ENCODE data around the gene SPHK2. TPM values are rescaled to one million over a fixed set of nuclear protein-coding genes. Genes with fewer than 3 reads are reported as not detected.

The SPHK2 gene
- total RNA-seq, 1 experiment from 2014 or later, result 19.9 TPM

DNA sequence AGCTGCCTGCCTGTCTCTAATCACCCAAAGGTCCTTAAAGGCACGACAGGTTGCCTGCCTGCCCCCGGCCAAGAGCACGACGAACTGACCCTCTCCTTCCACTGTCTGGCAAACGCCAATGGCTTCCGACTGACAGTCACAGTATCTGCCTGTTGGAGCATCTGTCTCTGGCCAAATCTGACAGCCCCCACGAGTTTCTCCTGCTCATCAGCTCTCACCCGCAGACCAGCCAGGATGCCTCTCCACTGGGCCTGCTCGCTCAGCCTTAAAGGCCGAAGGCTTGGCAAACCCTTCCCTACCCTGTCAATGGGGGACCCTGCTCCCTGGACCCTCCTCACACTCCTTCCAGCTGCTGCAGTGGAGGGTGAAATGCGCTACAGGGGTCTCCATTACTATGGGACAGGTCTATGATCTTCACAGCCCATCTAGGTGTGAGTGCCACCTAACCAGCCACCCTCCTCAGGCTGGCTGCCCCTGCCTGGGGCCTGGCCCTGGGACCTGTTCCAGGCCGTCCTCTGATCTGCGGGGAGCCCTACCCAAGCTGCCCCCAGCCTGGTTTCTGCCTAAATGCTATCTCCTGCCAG, 5.4 kb upstream of the SPHK2 start:
- Histone ChIP-seq H3K36me3 (ENCODE audit: control insufficient read depth in 1 of 2, insufficient read depth in 2 of 2, low read length in 2 of 2) (peaks cover 20 to 37% of the 10 kb centered on the region in 2 experiments), H4K20me1 (ENCODE audit: insufficient read depth) (peaks cover 34% of the 10 kb centered on the region; the same call in 1 of the 2 replicates), H3K9me3 (ENCODE audit: control insufficient read depth in 1 of 2, insufficient read depth in 1 of 2, low read depth in 1 of 2, low read length in 2 of 2) (no peaks in the 10 kb centered on the region), H3K27ac (ENCODE audit: low read depth, low read length) (peak overlapping the region; percentile 86), H3K9ac (ENCODE audit: low read length) (peak overlapping the region; percentile 99; the same call in 1 of the 2 replicates), H3K27me3 (ENCODE audit: insufficient read depth, low read length) (no peaks in the 10 kb centered on the region), H3K4me1 (ENCODE audit: control insufficient read depth in 1 of 2, insufficient read depth in 2 of 2, low read length in 2 of 2) (peaks cover 34 to 51% of the 10 kb centered on the region in 2 experiments), H2AFZ (ENCODE audit: low read depth, low read length, poor library complexity, severe bottlenecking) (no peak overlapping the region), H3K79me2 (ENCODE audit: insufficient read depth, low read length) (peaks cover 34% of the 10 kb centered on the region), H3K9me2 (ENCODE audit: insufficient read depth) (no peaks in the 10 kb centered on the region), H3K4me2 (ENCODE audit: low read length) (peak overlapping the region; percentile 87), H3K4me3 (replicated peaks in 1 of 2; ENCODE audit: low read depth in 1 of 2, low read length in 2 of 2) (no peak overlapping the region; a peak in 1 of 4 replicates)
- intact Hi-C loops (cut with micrococcal nuclease), result no loop called here
- no TSS peak for BruUV-seq (replicated peaks)
- ChIA-PET CTCF (interaction anchor here (1.2 kb wide), 1 partner anchor 108 kb away, joined by 3 read pairs; no protein-coding TSS in a partner anchor), RAD21 (ENCODE audit: low non-redundant PET in 1 of 2, low total read pairs in 2 of 2, uncharacterized antibody in 2 of 2, unreplicated experiment in 2 of 2) (no interaction called here), POLR2A (interaction anchor here (1.1 to 1.9 kb wide), 2 partner anchors 10 to 126 kb away, joined by 3 to 7 read pairs; no protein-coding TSS in a partner anchor)
- no peak for DNase-seq (ENCODE audit: low read depth, low spot score)
- TF ChIP-seq FOSL1 (IDR thresholded peaks at IDR 0.05; ENCODE audit: low read depth), result no peak
- ATAC-seq, result peak; percentile 18

DNA sequence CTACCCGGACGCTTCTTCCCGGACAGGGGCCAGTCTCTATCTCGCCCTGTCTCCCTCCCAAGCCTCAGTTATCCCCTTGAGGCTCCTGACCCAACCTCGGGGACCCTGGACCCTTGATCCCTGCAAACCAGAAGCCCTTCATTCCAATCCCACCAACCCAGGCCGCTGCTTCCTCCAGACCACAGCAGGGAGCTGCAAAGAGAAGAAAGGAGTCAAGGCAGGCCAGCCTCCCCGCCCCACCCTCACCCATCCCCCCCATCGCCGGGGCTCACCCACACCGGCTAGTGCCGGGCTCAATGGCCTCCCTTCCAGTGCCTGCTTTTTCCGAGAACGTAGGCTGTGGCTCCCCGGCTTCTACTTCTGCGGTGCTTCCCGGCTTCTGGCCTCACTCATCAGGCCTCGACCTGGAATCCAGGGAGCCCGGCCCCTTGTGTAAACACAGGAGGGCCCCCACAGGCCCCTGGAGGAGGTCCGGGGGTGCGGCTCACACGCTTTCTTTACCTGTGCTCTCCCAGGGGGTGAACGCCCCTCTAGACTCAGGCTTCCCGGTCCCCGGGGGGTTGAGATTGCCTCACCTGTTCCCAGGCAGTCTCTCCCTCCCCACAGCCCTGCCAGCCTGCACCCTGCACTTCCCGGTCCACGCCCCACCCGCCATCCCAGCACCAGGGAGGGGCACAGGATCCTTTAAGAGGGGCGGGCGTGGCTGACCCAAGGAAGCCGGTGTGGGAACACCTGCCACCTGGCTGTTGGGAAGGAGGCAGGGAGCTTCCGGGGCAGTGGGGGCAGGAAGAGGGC, 4.7 kb upstream of the SPHK2 start, which contains the start of gene FAM83E:
TSS of gene FAM83E (minus strand) at position 641 of the 795 bp plus-strand sequence. CDS start 1,704 bp downstream, outside the sequence.
- ChIA-PET POLR2A (interaction anchor here (0.6 to 1.9 kb wide), 3 partner anchors 9 to 127 kb away, joined by 3 to 7 read pairs (median 3); no protein-coding TSS in a partner anchor), CTCF (no interaction called here)

More for the DNA sequence above, 4.7 kb upstream of the SPHK2 start, which contains the start of gene FAM83E:
- ATAC-seq, result peak; percentile 36
- RAD21 ChIA-PET (ENCODE audit: low non-redundant PET in 1 of 2, low total read pairs in 2 of 2, uncharacterized antibody in 2 of 2, unreplicated experiment in 2 of 2), result no interaction called here
- peak within 1 kb of the TSS; percentile 23 to 37 for H3K4me3 ChIP-seq (replicated peaks in 1 of 2; ENCODE audit: low read depth in 1 of 2, low read length in 2 of 2)
- peak; percentile 74 for TF ChIP-seq SIN3A (IDR thresholded peaks at IDR 0.05; ENCODE audit: low read depth)
- TF ChIP-seq POLR2AphosphoS5 (IDR thresholded peaks at IDR 0.05; ENCODE audit: low read depth, low read length), result peak; percentile 69; the same call in 1 of the 2 replicates
- no peak for TF ChIP-seq POLR2A (IDR thresholded peaks at IDR 0.05; ENCODE audit: borderline replicate concordance, extremely low read depth, insufficient read depth, insufficient read length)
- TF ChIP-seq, protein P1, sequence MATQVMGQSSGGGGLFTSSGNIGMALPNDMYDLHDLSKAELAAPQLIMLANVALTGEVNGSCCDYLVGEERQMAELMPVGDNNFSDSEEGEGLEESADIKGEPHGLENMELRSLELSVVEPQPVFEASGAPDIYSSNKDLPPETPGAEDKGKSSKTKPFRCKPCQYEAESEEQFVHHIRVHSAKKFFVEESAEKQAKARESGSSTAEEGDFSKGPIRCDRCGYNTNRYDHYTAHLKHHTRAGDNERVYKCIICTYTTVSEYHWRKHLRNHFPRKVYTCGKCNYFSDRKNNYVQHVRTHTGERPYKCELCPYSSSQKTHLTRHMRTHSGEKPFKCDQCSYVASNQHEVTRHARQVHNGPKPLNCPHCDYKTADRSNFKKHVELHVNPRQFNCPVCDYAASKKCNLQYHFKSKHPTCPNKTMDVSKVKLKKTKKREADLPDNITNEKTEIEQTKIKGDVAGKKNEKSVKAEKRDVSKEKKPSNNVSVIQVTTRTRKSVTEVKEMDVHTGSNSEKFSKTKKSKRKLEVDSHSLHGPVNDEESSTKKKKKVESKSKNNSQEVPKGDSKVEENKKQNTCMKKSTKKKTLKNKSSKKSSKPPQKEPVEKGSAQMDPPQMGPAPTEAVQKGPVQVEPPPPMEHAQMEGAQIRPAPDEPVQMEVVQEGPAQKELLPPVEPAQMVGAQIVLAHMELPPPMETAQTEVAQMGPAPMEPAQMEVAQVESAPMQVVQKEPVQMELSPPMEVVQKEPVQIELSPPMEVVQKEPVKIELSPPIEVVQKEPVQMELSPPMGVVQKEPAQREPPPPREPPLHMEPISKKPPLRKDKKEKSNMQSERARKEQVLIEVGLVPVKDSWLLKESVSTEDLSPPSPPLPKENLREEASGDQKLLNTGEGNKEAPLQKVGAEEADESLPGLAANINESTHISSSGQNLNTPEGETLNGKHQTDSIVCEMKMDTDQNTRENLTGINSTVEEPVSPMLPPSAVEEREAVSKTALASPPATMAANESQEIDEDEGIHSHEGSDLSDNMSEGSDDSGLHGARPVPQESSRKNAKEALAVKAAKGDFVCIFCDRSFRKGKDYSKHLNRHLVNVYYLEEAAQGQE (IDR thresholded peaks at IDR 0.05; ENCODE audit: low read depth), result no peak
- TF ChIP-seq SP1 (IDR thresholded peaks at IDR 0.05; ENCODE audit: low read depth), result peak; percentile 68
- peak; percentile 51; the same call in 1 of the 2 replicates for TF ChIP-seq ZFX (IDR thresholded peaks at IDR 0.05)
- TF ChIP-seq, protein P2, sequence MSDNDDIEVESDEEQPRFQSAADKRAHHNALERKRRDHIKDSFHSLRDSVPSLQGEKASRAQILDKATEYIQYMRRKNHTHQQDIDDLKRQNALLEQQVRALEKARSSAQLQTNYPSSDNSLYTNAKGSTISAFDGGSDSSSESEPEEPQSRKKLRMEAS (IDR thresholded peaks at IDR 0.05), result peak; percentile 83
- TF ChIP-seq RAD21 (IDR thresholded peaks at IDR 0.05; ENCODE audit: low read depth), result no peak
- peak; percentile 58 for TF ChIP-seq JUND (IDR thresholded peaks at IDR 0.05)
- TF ChIP-seq, protein P3, sequence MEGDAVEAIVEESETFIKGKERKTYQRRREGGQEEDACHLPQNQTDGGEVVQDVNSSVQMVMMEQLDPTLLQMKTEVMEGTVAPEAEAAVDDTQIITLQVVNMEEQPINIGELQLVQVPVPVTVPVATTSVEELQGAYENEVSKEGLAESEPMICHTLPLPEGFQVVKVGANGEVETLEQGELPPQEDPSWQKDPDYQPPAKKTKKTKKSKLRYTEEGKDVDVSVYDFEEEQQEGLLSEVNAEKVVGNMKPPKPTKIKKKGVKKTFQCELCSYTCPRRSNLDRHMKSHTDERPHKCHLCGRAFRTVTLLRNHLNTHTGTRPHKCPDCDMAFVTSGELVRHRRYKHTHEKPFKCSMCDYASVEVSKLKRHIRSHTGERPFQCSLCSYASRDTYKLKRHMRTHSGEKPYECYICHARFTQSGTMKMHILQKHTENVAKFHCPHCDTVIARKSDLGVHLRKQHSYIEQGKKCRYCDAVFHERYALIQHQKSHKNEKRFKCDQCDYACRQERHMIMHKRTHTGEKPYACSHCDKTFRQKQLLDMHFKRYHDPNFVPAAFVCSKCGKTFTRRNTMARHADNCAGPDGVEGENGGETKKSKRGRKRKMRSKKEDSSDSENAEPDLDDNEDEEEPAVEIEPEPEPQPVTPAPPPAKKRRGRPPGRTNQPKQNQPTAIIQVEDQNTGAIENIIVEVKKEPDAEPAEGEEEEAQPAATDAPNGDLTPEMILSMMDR (IDR thresholded peaks at IDR 0.05 in 2 of 3, conservative IDR thresholded peaks at IDR 0.05 in 1 of 3; ENCODE audit: borderline replicate concordance in 1 of 3, insufficient read depth in 1 of 3, low read depth in 2 of 3, low read length in 2 of 3), result peak in 1 of 3 experiments; percentile 17; a peak in 1 of 6 replicates
- TF ChIP-seq CBX3 (IDR thresholded peaks at IDR 0.05; ENCODE audit: low read depth), result peak; percentile 44; the same call in 1 of the 2 replicates
- H2AFZ ChIP-seq (ENCODE audit: low read depth, low read length, poor library complexity, severe bottlenecking), result no peak within 1 kb of the TSS
- H3K79me2 ChIP-seq (ENCODE audit: insufficient read depth, low read length), result peaks cover 36% of the 10 kb centered on the region
- H3K4me2 ChIP-seq (ENCODE audit: low read length), result peak within 1 kb of the TSS; percentile 87
- no peaks in the 10 kb centered on the region for H3K27me3 ChIP-seq (ENCODE audit: insufficient read depth, low read length)
- no peaks in the 10 kb centered on the region for H3K9me2 ChIP-seq (ENCODE audit: insufficient read depth)
- intact Hi-C loops (cut with micrococcal nuclease), result no loop called here
- peaks cover 20 to 37% of the 10 kb centered on the region in 2 experiments for H3K36me3 ChIP-seq (ENCODE audit: control insufficient read depth in 1 of 2, insufficient read depth in 2 of 2, low read length in 2 of 2)
- peak within 1 kb of the TSS; percentile 99 for H3K9ac ChIP-seq (ENCODE audit: low read length)
- peak within 1 kb of the TSS; percentile 86 for H3K27ac ChIP-seq (ENCODE audit: low read depth, low read length)
- peaks cover 29 to 45% of the 10 kb centered on the region in 2 experiments for H3K4me1 ChIP-seq (ENCODE audit: control insufficient read depth in 1 of 2, insufficient read depth in 2 of 2, low read length in 2 of 2)
- peaks cover 34% of the 10 kb centered on the region; the same call in 1 of the 2 replicates for H4K20me1 ChIP-seq (ENCODE audit: insufficient read depth)
- no TSS peak for BruUV-seq (replicated peaks)
- H3K9me3 ChIP-seq (ENCODE audit: control insufficient read depth in 1 of 2, insufficient read depth in 1 of 2, low read depth in 1 of 2, low read length in 2 of 2), result no peaks in the 10 kb centered on the region
- DNase-seq (ENCODE audit: low read depth, low spot score), result no peak
